Measurements from ENCODE around the gene MESP2. TPM values are rescaled to one million over a fixed set of nuclear protein-coding genes. Genes with fewer than 3 reads are reported as not detected.

The MESP2 gene
- total and polyA plus RNA-seq, 2 experiments from 2014 or later, result 0.30 TPM; not detected in 1

GRCh38 chr15:89746386-89746780, 29.7 kb upstream of the MESP2 start:
- H3K4me3 ChIP-seq, result no peak overlapping the region
- no peaks in the 10 kb centered on the region for H3K9me3 ChIP-seq (ENCODE audit: low read depth)
- no peaks in the 10 kb centered on the region for H3K9me2 ChIP-seq (replicated peaks; ENCODE audit: insufficient read depth)
- peaks cover 6% of the 10 kb centered on the region for H3K4me1 ChIP-seq (ENCODE audit: insufficient read depth)
- H3K4me2 ChIP-seq, result no peak overlapping the region
- 93% methylated on average over 2 of the region's 9 CpGs for WGBS (ENCODE audit: low lambda C conversion rate, missing lambda C conversion rate)
- no peaks in the 10 kb centered on the region for H4K20me1 ChIP-seq (ENCODE audit: insufficient read depth, poor library complexity, severe bottlenecking)
- DNase-seq (ENCODE audit: low spot score), result no peak
- no peaks in the 10 kb centered on the region for H3K79me2 ChIP-seq
- no peak for TF ChIP-seq EZH2 (IDR thresholded peaks at IDR 0.05; ENCODE audit: borderline replicate concordance)
- no peak for TF ChIP-seq EZH2phosphoT487 (IDR thresholded peaks at IDR 0.05; ENCODE audit: low read depth, severe bottlenecking, unreplicated experiment)
- TF ChIP-seq CTCF (IDR thresholded peaks at IDR 0.05; ENCODE audit: poor library complexity), result no peak
- no peak overlapping the region for H2AFZ ChIP-seq
- peaks cover 44% of the 10 kb centered on the region for H3K27me3 ChIP-seq
- H3K27ac ChIP-seq, result no peak overlapping the region
- no peaks in the 10 kb centered on the region for H3K36me3 ChIP-seq (replicated peaks; ENCODE audit: insufficient read depth, low read depth)

- H3K27ac ChIP-seq, result no peak overlapping the region
- H3K9me3 ChIP-seq (ENCODE audit: low read depth), result no peaks in the 10 kb centered on the region
- no peaks in the 10 kb centered on the region for H3K36me3 ChIP-seq (replicated peaks; ENCODE audit: insufficient read depth, low read depth)
- H2AFZ ChIP-seq, result no peak overlapping the region
- peaks cover 44% of the 10 kb centered on the region for H3K27me3 ChIP-seq
- H3K4me3 ChIP-seq, result no peak overlapping the region
- H3K4me2 ChIP-seq, result no peak overlapping the region
- peaks cover 6% of the 10 kb centered on the region for H3K4me1 ChIP-seq (ENCODE audit: insufficient read depth)
- H3K79me2 ChIP-seq, result no peaks in the 10 kb centered on the region
- WGBS (ENCODE audit: low lambda C conversion rate, missing lambda C conversion rate), result 26% methylated on average over 28 of the region's 28 CpGs
- H4K20me1 ChIP-seq (ENCODE audit: insufficient read depth, poor library complexity, severe bottlenecking), result no peaks in the 10 kb centered on the region
- DNase-seq (ENCODE audit: low spot score), result no peak
- TF ChIP-seq CTCF (IDR thresholded peaks at IDR 0.05; ENCODE audit: poor library complexity), result no peak
- TF ChIP-seq EZH2phosphoT487 (IDR thresholded peaks at IDR 0.05; ENCODE audit: low read depth, severe bottlenecking, unreplicated experiment), result no peak
- no peak for TF ChIP-seq EZH2 (IDR thresholded peaks at IDR 0.05; ENCODE audit: borderline replicate concordance)
- no peaks in the 10 kb centered on the region for H3K9me2 ChIP-seq (replicated peaks; ENCODE audit: insufficient read depth)
Observed at GRCh38 chr15:89747708-89748682, 28.1 kb upstream of the MESP2 start.

GRCh38 chr15:89749054-89749453, 27.1 kb upstream of the MESP2 start:
- Histone ChIP-seq H3K27ac (no peak overlapping the region), H2AFZ (no peak overlapping the region), H3K9me2 (replicated peaks; ENCODE audit: insufficient read depth) (no peaks in the 10 kb centered on the region), H3K36me3 (replicated peaks; ENCODE audit: insufficient read depth, low read depth) (no peaks in the 10 kb centered on the region), H3K27me3 (peaks cover 44% of the 10 kb centered on the region), H3K79me2 (no peaks in the 10 kb centered on the region), H3K4me3 (no peak overlapping the region), H3K4me2 (no peak overlapping the region), H4K20me1 (ENCODE audit: insufficient read depth, poor library complexity, severe bottlenecking) (no peaks in the 10 kb centered on the region), H3K4me1 (ENCODE audit: insufficient read depth) (peaks cover 6% of the 10 kb centered on the region), H3K9me3 (ENCODE audit: low read depth) (no peaks in the 10 kb centered on the region)
- TF ChIP-seq CTCF (IDR thresholded peaks at IDR 0.05; ENCODE audit: poor library complexity) (no peak), EZH2 (IDR thresholded peaks at IDR 0.05; ENCODE audit: borderline replicate concordance) (no peak), EZH2phosphoT487 (IDR thresholded peaks at IDR 0.05; ENCODE audit: low read depth, severe bottlenecking, unreplicated experiment) (no peak)
- 64% methylated on average over 7 of the region's 7 CpGs for WGBS (ENCODE audit: low lambda C conversion rate, missing lambda C conversion rate)
- no peak for DNase-seq (ENCODE audit: low spot score)

All from hepatocyte (in vitro differentiated cells).